IMR-90 (cell line): Measurements from ENCODE around the gene INPP5E. TPM values are rescaled to one million over a fixed set of nuclear protein-coding genes. Genes with fewer than 3 reads are reported as not detected.

Experiments
- ATAC-seq: fragments of 200-7000 bp; cut with Tn5 transposase; 2 replicates; pipeline ENCODE4 v1.9.1; 2020; ENCODE audit warnings: low read depth, mild to moderate bottlenecking, moderate library complexity
- BruUV-seq: library from RNA; stranded (reverse); fragments of 400-500 nt; replicated peaks from 2 replicates; lab custom pipeline; 2021; lab: Mats Ljungman, UMichigan
- CTCF ChIA-PET: fragments of 300-600 bp; formaldehyde crosslinking; extraction: SDS; loops from one replicate; lab custom pipeline; 2021; ENCODE audit warnings: antibody characterized with exemption; lab: Yijun Ruan, JAX
- POLR2A ChIA-PET: fragments of 300-600 bp; sonication (Branson Sonifier 250); formaldehyde crosslinking; loops from one replicate; lab custom pipeline; 2022; ENCODE audit warnings: antibody characterized with exemption; ENCODE audit not compliant: unreplicated experiment; lab: Charles Lee
- DNase-seq: peaks from one replicate; pipeline ENCODE4 v3.0.0; 2013
- H2AFZ ChIP-seq: replicated peaks from 2 replicates; pipeline ENCODE3; 2013; ENCODE audit warnings: low read length, mild to moderate bottlenecking; ENCODE audit not compliant: poor library complexity
- H2AK5ac ChIP-seq: 2 replicates; pipeline ENCODE4 v1.6.1; 2013; ENCODE audit warnings: low read depth, low read length, inconsistent platforms
- H2AK9ac ChIP-seq: replicated peaks from 2 replicates; pipeline ENCODE3; 2013; ENCODE audit warnings: mild to moderate bottlenecking, low read depth, low read length, moderate library complexity; ENCODE audit not compliant: poor library complexity
- H2BK120ac ChIP-seq: 2 replicates; pipeline ENCODE4 v1.6.1; 2013; ENCODE audit warnings: low read depth, low read length, inconsistent platforms
- H2BK15ac ChIP-seq: 3 replicates; pipeline ENCODE4 v1.6.1; 2013; ENCODE audit warnings: low read depth, low read length, inconsistent platforms
- H2BK20ac ChIP-seq: 2 replicates; pipeline ENCODE4 v1.6.1; 2013; ENCODE audit warnings: low read depth, mild to moderate bottlenecking, inconsistent platforms, low read length, moderate library complexity
- H2BK5ac ChIP-seq: 2 replicates; pipeline ENCODE4 v1.6.1; 2013; ENCODE audit warnings: mild to moderate bottlenecking, low read depth, low read length, inconsistent platforms; ENCODE audit not compliant: poor library complexity, severe bottlenecking
- H3K14ac ChIP-seq: replicated peaks from 2 replicates; pipeline ENCODE4 v1.6.1; 2013; ENCODE audit warnings: low read depth, low read length, inconsistent platforms
- H3K18ac ChIP-seq: 2 replicates; pipeline ENCODE4 v1.6.1; 2013; ENCODE audit warnings: low read depth, low read length, control low read depth
- H3K23ac ChIP-seq: 2 replicates; pipeline ENCODE4 v1.6.1; 2013; ENCODE audit warnings: low read depth, low read length, inconsistent platforms
- H3K27ac ChIP-seq: 2 replicates; pipeline ENCODE4 v1.5.1; 2013; ENCODE audit warnings: mild to moderate bottlenecking, control low read depth, low read length; ENCODE audit not compliant: insufficient read depth
- H3K27me3 ChIP-seq: 2 replicates; pipeline ENCODE4 v1.6.1; 2013; ENCODE audit warnings: low read length; ENCODE audit not compliant: control insufficient read depth, insufficient read depth
- H3K36me3 ChIP-seq: 2 replicates; pipeline ENCODE4 v1.6.1; 2013; ENCODE audit warnings: low read length, mixed read lengths; ENCODE audit not compliant: control insufficient read depth, insufficient read depth
- H3K4ac ChIP-seq: 2 replicates; pipeline ENCODE4 v1.6.1; 2013; ENCODE audit warnings: low read depth, low read length, inconsistent platforms
- H3K4me1 ChIP-seq: 2 replicates; pipeline ENCODE4 v1.6.1; 2013; ENCODE audit warnings: low read length, mixed read lengths; ENCODE audit not compliant: control insufficient read depth, insufficient read depth
- H3K4me2 ChIP-seq: 2 replicates; pipeline ENCODE4 v1.6.1; 2013; ENCODE audit warnings: low read depth, mild to moderate bottlenecking, control low read depth, low read length, moderate library complexity
- H3K4me3 ChIP-seq: 2 replicates; pipeline ENCODE4 v1.5.1; 2013; ENCODE audit warnings: low read depth, mild to moderate bottlenecking, control low read depth, low read length, moderate library complexity; ENCODE audit not compliant: insufficient read depth
- H3K56ac ChIP-seq: 2 replicates; pipeline ENCODE4 v1.6.1; 2013; ENCODE audit warnings: low read length, inconsistent platforms; ENCODE audit not compliant: insufficient read depth; ENCODE audit errors: extremely low read depth
- H3K79me1 ChIP-seq, 2 experiments: 2 replicates each; pipeline ENCODE4 v1.6.1; 2013; ENCODE audit warnings: low read length in 2 of 2, inconsistent platforms in 1 of 2, low read depth in 1 of 2
- H3K9ac ChIP-seq: 2 replicates; pipeline ENCODE4 v1.6.1; 2013; ENCODE audit warnings: low read depth, low read length, control low read depth
- H3K9me1 ChIP-seq: 2 replicates; pipeline ENCODE4 v1.6.1; 2013; ENCODE audit warnings: low read length, inconsistent platforms; ENCODE audit not compliant: insufficient read depth
- H3K9me3 ChIP-seq: 2 replicates; pipeline ENCODE4 v1.6.1; 2013; ENCODE audit warnings: low read length; ENCODE audit not compliant: control insufficient read depth, insufficient read depth
- H4K20me1 ChIP-seq: 2 replicates; pipeline ENCODE4 v1.6.1; 2013; ENCODE audit warnings: low read length, inconsistent platforms; ENCODE audit not compliant: insufficient read depth
- H4K5ac ChIP-seq: 2 replicates; pipeline ENCODE4 v1.6.1; 2013; ENCODE audit warnings: mild to moderate bottlenecking, low read depth, low read length, control low read depth
- H4K8ac ChIP-seq, 2 experiments: 2 replicates each; pipeline ENCODE4 v1.6.1; 2013; ENCODE audit warnings: low read depth in 2 of 2, low read length in 2 of 2, control low read depth in 1 of 2, inconsistent platforms in 1 of 2
- H4K91ac ChIP-seq: 2 replicates; pipeline ENCODE4 v1.6.1; 2013; ENCODE audit warnings: low read depth, low read length, inconsistent platforms; ENCODE audit not compliant: insufficient read depth
- BHLHE40 ChIP-seq: fragments of 150-350 bp; IDR thresholded peaks from 2 replicates; pipeline ENCODE4 v1.6.1; 2016; ENCODE audit warnings: mild to moderate bottlenecking, low read depth, low read length
- CEBPB ChIP-seq: IDR thresholded peaks from 2 replicates; pipeline ENCODE4 v1.6.1; 2012; ENCODE audit warnings: low read depth, low read length, improper control_type of control experiment
- CHD1 ChIP-seq: IDR thresholded peaks from 2 replicates; pipeline ENCODE4 v1.6.1; 2012; ENCODE audit warnings: low read depth, low read length, improper control_type of control experiment
- FOS ChIP-seq: fragments of 150-350 bp; IDR thresholded peaks from 2 replicates; pipeline ENCODE4 v1.6.1; 2016; ENCODE audit warnings: low read depth, low read length
- MAFK ChIP-seq: IDR thresholded peaks from 2 replicates; pipeline ENCODE4 v1.6.1; 2012; ENCODE audit warnings: low read depth, low read length, improper control_type of control experiment
- MAZ ChIP-seq: IDR thresholded peaks from 2 replicates; pipeline ENCODE4 v1.6.1; 2012; ENCODE audit warnings: low read depth, mild to moderate bottlenecking, low read length, improper control_type of control experiment, moderate library complexity, borderline replicate concordance
- MXI1 ChIP-seq: IDR thresholded peaks from 2 replicates; pipeline ENCODE4 v1.6.1; 2012; ENCODE audit warnings: low read depth, mild to moderate bottlenecking, low read length, moderate library complexity, borderline replicate concordance
- NFE2L2 ChIP-seq: fragments of 150-350 bp; IDR thresholded peaks from 2 replicates; pipeline ENCODE4 v1.6.1; 2016; ENCODE audit warnings: low read depth, mild to moderate bottlenecking, low read length
- POLR2A ChIP-seq: IDR thresholded peaks from 2 replicates; pipeline ENCODE4 v1.6.1; 2012; ENCODE audit warnings: mild to moderate bottlenecking, low read depth, low read length
- RAD21 ChIP-seq: IDR thresholded peaks from 2 replicates; pipeline ENCODE4 v1.6.1; 2012; ENCODE audit warnings: low read length, improper control_type of control experiment
- RCOR1 ChIP-seq: IDR thresholded peaks from 2 replicates; pipeline ENCODE4 v1.6.1; 2012; ENCODE audit warnings: mild to moderate bottlenecking, low read length, improper control_type of control experiment; ENCODE audit not compliant: insufficient replicate concordance
- RFX5 ChIP-seq: IDR thresholded peaks from 2 replicates; pipeline ENCODE4 v1.8.0; 2012; ENCODE audit warnings: low read depth, mild to moderate bottlenecking, low read length, moderate library complexity
- SMC3 ChIP-seq: fragments of 150-350 bp; IDR thresholded peaks from 2 replicates; pipeline ENCODE4 v1.6.1; 2016; ENCODE audit warnings: low read depth, mild to moderate bottlenecking, antibody characterized with exemption, low read length, moderate library complexity
- WGBS, 2 experiments: methylation state at CpG; one replicate each; pipeline versions ENCODE4 v1.1.5 to v1.1.7; 2013; ENCODE audit warnings: missing lambda C conversion rate in 2 of 2; ENCODE audit not compliant: insufficient read length in 1 of 2; ENCODE audit errors: extremely low coverage in 2 of 2; 5-methylcytosine and 5-hydroxymethylcytosine counted together
- dilution Hi-C: fragments of 300-500 bp; cut with HindIII; formaldehyde crosslinking; loops from one replicate; pipeline ENCODE4 v1.14.3; 2018; ENCODE audit warnings: low sequenced_read_pairs; ENCODE audit not compliant: unreplicated experiment
- in situ Hi-C: fragments of 300-500 bp; cut with MboI; formaldehyde crosslinking; loops from 3 replicates; pipeline ENCODE4 v1.14.3; 2019; ENCODE audit warnings: low sequenced_read_pairs, inconsistent platforms, mixed read lengths
- intact Hi-C: fragments of 100-400 bp; cut with micrococcal nuclease; formaldehyde crosslinking; loops from 2 replicates; pipeline ENCODE4 v1.10.0; 2022
- polyA plus RNA-seq, 3 experiments: library from polyadenylated mRNA; depleted of rRNA; stranded (reverse); fragments of >200 nt; gene quantifications; 2 replicates each; pipeline ENCODE4 v1.2.3, GENCODE V29; 2012; ENCODE audit warnings: low replicate concordance in 1 of 3
- total RNA-seq: library from RNA; depleted of rRNA; stranded (reverse); fragments of >200 nt; gene quantifications from 2 replicates; pipeline ENCODE4 v1.2.3, GENCODE V29; 2012
- TF ChIP-seq, protein P1 (sequence below): conservative IDR thresholded peaks from 2 replicates; pipeline ENCODE4 v1.5.1; 2012; ENCODE audit warnings: mild to moderate bottlenecking, low read depth, low read length, improper control_type of control experiment
- TF ChIP-seq, protein P2 (sequence below): fragments of 150-350 bp; IDR thresholded peaks from 2 replicates; pipeline ENCODE4 v1.6.1; 2017; ENCODE audit warnings: mild to moderate bottlenecking, antibody characterized with exemption, low read length, low read depth
- TF ChIP-seq, protein P3 (sequence below): fragments of 150-350 bp; IDR thresholded peaks from 2 replicates; pipeline ENCODE4 v1.6.1; 2016; ENCODE audit warnings: low read depth, mild to moderate bottlenecking, low read length, moderate library complexity, borderline replicate concordance

The INPP5E gene
- total and polyA plus RNA-seq, 2 of the 4 experiments (the other 2 are of a cell fraction), result 1.6 to 9.4 TPM

DNA sequence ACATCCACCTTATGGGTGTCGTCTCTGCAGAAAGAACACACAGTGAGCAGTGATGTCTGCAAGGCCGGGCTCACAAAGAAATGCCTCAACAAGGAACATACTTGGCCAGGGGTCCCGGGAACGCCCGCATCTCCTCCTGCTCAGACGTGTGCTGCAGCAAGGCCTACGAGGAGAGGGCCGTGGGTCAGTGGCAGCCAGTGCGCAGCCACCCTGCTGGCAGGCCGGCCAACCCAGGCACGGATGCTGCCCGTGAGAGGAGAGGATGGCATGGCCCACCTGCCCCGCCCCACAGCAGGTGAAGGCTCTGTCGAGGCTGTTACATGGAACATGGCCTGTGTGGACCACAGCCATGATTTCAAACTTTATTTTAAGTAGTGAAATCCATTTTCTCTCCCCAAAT lies 23.9 kb upstream of the INPP5E start:
- no peak overlapping the region for H2BK20ac ChIP-seq
- intact Hi-C loops, result no loop called here
- CTCF ChIA-PET, result no interaction called here

More for the DNA sequence above, 23.9 kb upstream of the INPP5E start:
- H3K4me1 ChIP-seq, result no peaks in the 10 kb centered on the region
- no peak overlapping the region for H2AFZ ChIP-seq
- dilution Hi-C loops, result no loop called here
- no peak overlapping the region for H2BK15ac ChIP-seq
- H3K14ac ChIP-seq, result no peak overlapping the region
- no peak overlapping the region for H3K18ac ChIP-seq
- H4K91ac ChIP-seq, result no peak overlapping the region
- no peaks in the 10 kb centered on the region for H3K27me3 ChIP-seq
- ATAC-seq, result no peak
- no TSS peak for BruUV-seq
- H3K27ac ChIP-seq, result no peak overlapping the region
- no peak overlapping the region for H2AK9ac ChIP-seq
- no peak for TF ChIP-seq MAZ
- TF ChIP-seq RFX5, result no peak
- TF ChIP-seq RCOR1, result no peak
- no peak for TF ChIP-seq CEBPB
- TF ChIP-seq, protein P1, sequence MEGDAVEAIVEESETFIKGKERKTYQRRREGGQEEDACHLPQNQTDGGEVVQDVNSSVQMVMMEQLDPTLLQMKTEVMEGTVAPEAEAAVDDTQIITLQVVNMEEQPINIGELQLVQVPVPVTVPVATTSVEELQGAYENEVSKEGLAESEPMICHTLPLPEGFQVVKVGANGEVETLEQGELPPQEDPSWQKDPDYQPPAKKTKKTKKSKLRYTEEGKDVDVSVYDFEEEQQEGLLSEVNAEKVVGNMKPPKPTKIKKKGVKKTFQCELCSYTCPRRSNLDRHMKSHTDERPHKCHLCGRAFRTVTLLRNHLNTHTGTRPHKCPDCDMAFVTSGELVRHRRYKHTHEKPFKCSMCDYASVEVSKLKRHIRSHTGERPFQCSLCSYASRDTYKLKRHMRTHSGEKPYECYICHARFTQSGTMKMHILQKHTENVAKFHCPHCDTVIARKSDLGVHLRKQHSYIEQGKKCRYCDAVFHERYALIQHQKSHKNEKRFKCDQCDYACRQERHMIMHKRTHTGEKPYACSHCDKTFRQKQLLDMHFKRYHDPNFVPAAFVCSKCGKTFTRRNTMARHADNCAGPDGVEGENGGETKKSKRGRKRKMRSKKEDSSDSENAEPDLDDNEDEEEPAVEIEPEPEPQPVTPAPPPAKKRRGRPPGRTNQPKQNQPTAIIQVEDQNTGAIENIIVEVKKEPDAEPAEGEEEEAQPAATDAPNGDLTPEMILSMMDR, result no peak
- no peak for TF ChIP-seq SMC3
- no peak for TF ChIP-seq BHLHE40
- no peak for TF ChIP-seq MXI1
- TF ChIP-seq MAFK, result no peak
- TF ChIP-seq, protein P2, sequence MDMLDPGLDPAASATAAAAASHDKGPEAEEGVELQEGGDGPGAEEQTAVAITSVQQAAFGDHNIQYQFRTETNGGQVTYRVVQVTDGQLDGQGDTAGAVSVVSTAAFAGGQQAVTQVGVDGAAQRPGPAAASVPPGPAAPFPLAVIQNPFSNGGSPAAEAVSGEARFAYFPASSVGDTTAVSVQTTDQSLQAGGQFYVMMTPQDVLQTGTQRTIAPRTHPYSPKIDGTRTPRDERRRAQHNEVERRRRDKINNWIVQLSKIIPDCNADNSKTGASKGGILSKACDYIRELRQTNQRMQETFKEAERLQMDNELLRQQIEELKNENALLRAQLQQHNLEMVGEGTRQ, result no peak
- no peak for TF ChIP-seq POLR2A
- TF ChIP-seq RAD21, result no peak
- TF ChIP-seq, protein P3, sequence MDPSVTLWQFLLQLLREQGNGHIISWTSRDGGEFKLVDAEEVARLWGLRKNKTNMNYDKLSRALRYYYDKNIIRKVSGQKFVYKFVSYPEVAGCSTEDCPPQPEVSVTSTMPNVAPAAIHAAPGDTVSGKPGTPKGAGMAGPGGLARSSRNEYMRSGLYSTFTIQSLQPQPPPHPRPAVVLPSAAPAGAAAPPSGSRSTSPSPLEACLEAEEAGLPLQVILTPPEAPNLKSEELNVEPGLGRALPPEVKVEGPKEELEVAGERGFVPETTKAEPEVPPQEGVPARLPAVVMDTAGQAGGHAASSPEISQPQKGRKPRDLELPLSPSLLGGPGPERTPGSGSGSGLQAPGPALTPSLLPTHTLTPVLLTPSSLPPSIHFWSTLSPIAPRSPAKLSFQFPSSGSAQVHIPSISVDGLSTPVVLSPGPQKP, result no peak
- TF ChIP-seq CHD1, result no peak
- no peak for TF ChIP-seq NFE2L2
- TF ChIP-seq FOS, result no peak
- POLR2A ChIA-PET, result no interaction called here
- H2BK120ac ChIP-seq, result no peak overlapping the region
- peaks cover 51% of the 10 kb centered on the region for H4K20me1 ChIP-seq
- H3K23ac ChIP-seq, result no peak overlapping the region
- H3K36me3 ChIP-seq, result peaks cover 81% of the 10 kb centered on the region
- no peaks in the 10 kb centered on the region for H3K9me1 ChIP-seq
- no peak overlapping the region for H3K9ac ChIP-seq
- no peaks in the 10 kb centered on the region for H3K9me3 ChIP-seq
- DNase-seq, result no peak
- H4K8ac ChIP-seq, result no peak overlapping the region
- H4K5ac ChIP-seq, result no peak overlapping the region
- no peak overlapping the region for H2BK5ac ChIP-seq
- H2AK5ac ChIP-seq, result no peak overlapping the region
- no peak overlapping the region for H3K4me2 ChIP-seq
- no peak overlapping the region for H3K56ac ChIP-seq
- no peak overlapping the region for H3K4me3 ChIP-seq
- in situ Hi-C loops, result no loop called here
- H3K79me1 ChIP-seq, result peaks cover 22 to 42% of the 10 kb centered on the region in 2 experiments
- no peak overlapping the region for H3K4ac ChIP-seq
- WGBS, 2 experiments, result 90% methylated on average over 9 of the region's 14 CpGs; no CpG with 5 or more reads in 1 of the 2 experiments
